HG03439 (cell line): ENCODE measurements around the gene NOXO1.
"Not testable (repeated sequence)": the region's sequence is repeated elsewhere in the genome, so short reads cannot be mapped to it uniquely, and the experiment has no call there.

Experiments
- ATAC-seq: cut with Tn5 transposase; IDR thresholded peaks from one replicate; pipeline ENCODE4 v1.9.1; 2021; ENCODE audit warnings: mild to moderate bottlenecking, moderate library complexity; ENCODE audit not compliant: unreplicated experiment

NOXO1 gene

GRCh38 chr16:2011726-2012125 lies 30.5 kb upstream of the NOXO1 start:
- ATAC-seq, result not testable (repeated sequence)

- ATAC-seq, result peak; percentile 73
These were observed 28.7 kb upstream of the NOXO1 start, which contains the start of gene ZNF598 for GRCh38 chr16:2009791-2010510. TSS of gene ZNF598 (minus strand) at chr16:2009821.

GRCh38 chr16:2009164-2009711 lies 28.0 kb upstream of the NOXO1 start:
- peak; percentile 33 for ATAC-seq

DNA sequence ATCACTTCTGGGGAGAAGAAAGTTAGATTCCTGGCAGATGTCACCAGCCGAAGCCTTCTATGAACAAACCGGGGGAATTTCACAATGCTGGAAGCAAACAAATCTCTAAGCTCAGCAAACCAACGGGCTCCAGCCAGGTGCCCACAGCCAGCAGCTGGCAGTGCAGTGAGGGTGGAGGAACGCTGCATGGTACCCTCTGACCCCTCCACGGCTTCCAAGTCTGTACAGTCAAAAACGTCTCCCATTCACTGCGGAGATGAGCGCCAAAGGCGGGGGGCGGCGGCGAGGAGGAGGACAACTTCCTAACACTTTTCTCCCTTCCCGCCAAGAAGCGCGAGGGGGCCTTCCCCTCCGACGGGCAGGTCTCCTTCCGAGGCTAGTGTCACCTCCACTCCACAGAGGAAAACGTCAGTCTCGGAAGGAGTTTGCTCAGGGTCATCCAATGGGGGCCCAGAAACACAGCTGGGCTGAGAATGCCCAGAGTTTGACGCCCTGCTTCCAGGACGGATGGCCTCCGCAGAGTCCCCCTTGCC lies 27.4 kb upstream of the NOXO1 start:
- ATAC-seq, result no peak

DNA sequence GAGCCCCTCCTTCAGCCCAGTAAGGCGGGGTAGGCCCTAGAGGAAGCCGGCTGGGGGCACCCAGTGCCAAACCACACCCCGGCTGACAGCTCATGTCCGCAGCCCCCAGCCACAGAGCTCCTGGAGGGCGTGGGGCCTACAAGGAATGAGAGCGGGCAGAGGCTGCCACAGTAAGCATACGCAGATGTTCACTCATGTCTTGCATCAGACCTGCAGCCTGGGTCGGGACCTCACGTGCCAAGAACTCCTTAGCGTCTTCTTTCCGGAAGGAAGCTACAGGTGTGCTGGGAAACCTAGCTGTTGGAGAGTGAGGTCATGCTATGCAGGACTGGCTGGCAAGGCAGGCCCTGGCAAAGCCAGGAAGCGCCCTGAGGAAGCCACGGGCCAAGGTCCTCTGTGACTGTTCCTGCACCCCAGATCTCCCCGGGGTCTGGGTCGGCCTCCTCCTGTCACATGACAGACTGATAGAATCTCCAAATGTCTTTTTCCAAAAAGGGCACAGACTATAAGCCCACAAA lies 26.8 kb upstream of the NOXO1 start:
- no peak for ATAC-seq

DNA sequence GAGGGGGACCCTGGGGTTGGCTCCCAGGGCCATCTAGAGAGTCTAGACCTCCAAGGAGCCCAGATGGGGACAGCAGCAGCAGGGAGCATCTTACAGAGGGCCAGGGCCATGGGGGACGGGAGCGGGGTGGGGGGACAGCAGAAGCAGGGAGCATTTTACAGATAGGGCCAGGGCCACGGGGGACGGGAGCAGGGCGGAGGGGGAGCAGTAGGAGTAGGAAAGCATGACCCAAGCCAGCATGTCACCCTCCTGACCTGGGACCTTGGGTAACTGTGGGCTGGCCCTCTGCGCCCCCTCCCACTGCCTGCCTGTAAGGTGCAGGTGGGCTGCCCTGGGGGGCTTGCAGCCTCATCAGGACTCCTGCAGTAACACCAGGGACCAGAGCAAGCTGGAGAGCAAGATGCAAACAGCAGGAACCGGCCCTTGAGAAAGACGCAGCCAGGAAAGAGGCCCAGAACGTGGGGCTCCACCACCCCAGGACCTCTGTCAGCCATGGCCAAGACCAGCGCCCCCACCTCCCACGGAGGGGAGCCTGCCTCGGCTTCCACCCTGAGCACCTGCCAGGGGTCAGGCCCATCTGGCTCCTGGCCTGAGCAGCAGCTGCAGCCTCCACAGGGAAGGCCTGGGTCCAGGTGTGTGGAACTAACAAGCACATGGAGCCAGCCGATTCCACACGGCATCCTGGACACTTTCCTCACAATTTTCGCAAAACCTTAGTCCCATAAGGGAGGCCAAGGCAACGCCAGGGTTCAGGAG lies 26.0 kb upstream of the NOXO1 start:
- no peak for ATAC-seq

DNA sequence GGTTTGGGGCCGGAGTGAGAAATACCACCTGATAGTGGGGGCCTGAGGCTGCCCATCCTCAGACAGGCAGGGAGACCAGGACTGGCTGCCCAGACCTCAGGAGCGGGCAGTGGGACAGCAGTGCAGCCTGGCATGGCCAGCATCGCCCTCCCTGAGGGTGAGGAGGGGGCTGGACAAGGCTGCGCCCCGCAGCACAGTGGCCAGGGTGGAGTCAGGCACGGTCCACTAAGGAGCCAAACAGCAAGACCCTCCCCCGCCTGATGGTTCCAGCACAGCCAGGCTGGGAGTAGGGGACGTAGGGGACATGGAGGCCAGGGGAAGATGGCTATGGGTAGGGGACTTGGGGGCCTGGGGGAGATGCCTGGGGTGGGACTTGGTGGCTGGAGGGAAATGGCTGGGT lies 25.0 kb upstream of the NOXO1 start:
- no peak for ATAC-seq

DNA sequence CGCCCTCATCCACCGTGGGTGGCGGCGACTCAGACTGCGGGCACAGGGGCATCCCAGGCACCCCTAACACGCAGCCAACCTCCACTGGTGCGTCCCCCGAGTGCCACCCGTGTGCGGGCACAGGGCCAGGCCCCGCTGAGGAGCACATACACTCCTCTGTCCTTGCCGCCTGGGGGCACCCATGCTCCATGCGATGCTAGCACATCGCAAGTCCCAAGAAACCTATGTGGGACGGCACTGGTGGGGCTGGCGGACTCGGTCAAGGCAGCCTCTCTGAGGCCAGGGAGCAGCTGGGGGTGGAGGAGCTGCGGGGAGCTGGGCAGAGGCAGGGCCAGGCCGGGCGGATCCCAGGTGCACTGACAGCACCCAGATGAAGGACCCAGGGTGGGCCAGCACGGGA lies 24.4 kb upstream of the NOXO1 start:
- no peak for ATAC-seq

GRCh38 chr16:2004795-2005517 lies 23.7 kb upstream of the NOXO1 start:
- no peak for ATAC-seq

DNA sequence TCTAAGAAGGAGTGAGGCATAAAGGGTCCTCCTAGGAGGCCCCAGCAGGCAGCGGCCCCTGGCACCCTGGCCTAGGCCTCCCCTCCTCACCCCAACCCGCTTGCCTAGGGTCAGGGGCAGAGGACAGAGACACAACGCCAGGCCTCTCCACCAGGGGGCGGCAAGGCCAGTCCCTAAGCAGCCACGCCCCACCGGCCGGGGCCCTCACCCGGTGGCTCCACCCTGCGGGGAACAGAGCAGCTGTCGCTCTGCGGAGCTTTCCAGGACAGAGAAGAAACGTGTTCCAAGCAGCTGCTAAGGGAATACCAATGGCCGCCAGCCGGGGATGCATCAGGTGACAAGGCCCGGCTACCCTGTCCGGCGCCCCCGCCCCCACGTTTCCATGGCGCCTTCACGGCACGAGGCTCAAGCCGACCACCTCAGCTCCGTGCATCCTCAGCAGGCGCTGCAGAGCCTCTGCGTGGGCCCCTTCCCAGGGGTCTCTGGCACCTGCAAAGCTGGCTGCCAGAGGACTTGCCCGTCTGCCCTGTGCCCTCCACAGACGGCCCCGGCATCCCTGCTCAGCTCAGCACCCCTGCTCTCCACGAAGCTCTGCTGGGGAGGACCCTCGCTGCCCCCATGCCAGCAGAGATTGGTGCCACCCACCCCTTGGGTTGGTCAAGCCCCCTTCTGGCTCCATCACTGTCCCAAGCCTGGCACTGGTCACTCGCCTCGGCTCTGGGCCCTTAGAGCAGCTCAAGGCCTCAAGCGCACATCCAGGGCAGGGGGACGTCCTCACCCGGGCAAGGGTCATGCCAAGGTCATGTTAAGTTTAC lies 22.8 kb upstream of the NOXO1 start:
- ATAC-seq, result peak; percentile 59

DNA sequence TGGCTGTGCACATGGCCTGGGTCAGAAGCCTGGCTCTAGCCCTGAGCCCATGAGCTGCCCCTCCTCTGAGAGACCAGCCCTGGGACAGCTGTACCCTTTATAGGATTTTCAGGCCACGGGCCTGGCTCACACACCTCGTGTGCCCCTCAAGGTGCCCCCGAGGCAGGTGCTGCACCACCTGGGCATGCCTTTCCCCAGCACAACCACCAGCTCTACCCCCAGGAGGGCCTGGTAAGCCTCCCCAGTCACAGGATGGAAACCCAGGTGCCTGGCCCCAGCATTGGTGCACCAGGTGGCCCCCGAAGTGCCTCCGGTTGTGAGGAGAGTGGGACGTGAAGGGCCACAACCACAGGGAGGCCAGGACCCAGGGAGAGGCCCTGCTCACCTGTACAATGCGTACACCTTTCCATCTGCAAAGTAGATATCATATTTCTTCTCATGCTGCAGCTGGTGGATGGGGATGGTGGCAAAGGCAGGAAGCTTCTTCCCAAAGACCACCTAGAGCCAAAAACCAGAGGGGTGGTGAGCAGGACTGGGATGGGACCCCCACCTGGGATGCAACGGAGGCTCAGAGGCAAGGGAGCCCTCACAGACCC lies 22.1 kb upstream of the NOXO1 start:
- ATAC-seq, result no peak

GRCh38 chr16:2002406-2003230 lies 21.3 kb upstream of the NOXO1 start:
- ATAC-seq, result no peak

GRCh38 chr16:2001456-2002355 lies 20.4 kb upstream of the NOXO1 start:
- no peak for ATAC-seq

GRCh38 chr16:2001035-2001434 lies 19.8 kb upstream of the NOXO1 start:
- no peak for ATAC-seq

- no peak for ATAC-seq
These were observed 18.7 kb upstream of the NOXO1 start for GRCh38 chr16:1999866-2000514.

DNA sequence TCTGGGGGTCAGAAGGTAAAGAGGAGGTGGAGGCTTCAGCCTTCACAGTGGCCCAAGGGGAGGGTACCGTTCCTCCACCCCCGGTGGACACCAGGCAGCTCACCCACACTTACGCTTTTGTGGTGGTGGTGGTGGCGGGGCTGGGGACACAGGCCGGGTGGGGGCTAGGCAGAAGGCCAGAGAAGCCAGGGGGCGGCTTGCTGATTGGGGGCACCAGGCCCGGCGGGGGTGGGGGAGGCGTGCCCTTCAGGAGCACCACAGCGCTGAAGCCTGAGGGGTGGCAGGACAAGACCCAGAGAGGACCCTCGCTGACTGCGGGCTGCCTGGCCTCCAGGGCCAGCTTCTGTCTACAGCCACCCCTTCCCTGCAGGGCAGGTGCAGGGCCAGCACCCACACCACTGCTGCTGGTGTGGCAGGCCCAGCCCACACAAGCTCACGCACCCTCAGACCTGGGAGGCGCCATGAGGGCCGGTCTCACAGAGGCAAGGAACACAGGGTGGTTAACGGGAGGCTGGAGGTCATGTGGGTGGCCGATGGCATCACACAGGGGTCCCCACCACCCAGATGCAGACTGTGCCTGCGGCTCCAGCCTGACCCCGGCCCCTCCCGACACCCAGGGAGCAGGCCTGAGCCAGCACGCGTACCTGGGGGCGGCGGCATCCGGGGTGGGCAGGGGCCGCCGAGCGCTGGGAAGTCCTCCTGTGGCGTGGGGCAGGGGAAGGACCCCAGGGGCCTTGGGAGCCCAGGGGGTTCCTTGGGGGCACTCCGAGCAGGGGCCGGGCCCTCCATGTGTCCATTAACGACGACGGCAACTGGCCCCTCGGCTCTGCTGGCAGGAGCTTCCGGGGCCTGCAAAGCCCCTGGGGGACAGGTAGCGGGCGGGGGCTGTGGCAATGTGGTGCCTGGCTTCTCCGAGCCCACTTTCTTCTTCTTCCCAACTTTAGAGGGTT lies 17.9 kb upstream of the NOXO1 start:
- ATAC-seq, result no peak
